A549 (cell line): Measurements from ENCODE around the gene SPCS3. TPM values are rescaled to one million over a fixed set of nuclear protein-coding genes. Genes with fewer than 3 reads are reported as not detected.

Source experiments
- ATAC-seq, 2 experiments: fragments of 200-7000 bp in 1 of 2; fragments of >200 bp in 1 of 2; cut with Nextera tagmentation in 1 of 2; cut with Tn5 transposase in 1 of 2; 3 replicates each; pipeline versions ENCODE4 v1.8.0 to v1.9.1; 2018 to 2020; ENCODE audit warnings: mild to moderate bottlenecking in 1 of 2, moderate library complexity in 1 of 2
- CTCF ChIA-PET: fragments of 300-600 bp; sonication (Branson Sonifier 250); formaldehyde crosslinking; extraction: SDS; loops from one replicate; lab custom pipeline; 2021; ENCODE audit warnings: antibody characterized with exemption, inconsistent platforms; lab: Yijun Ruan, JAX
- POLR2A ChIA-PET: fragments of 350-600 bp; formaldehyde crosslinking; extraction: SDS; loops from one replicate; lab custom pipeline; 2021; ENCODE audit warnings: antibody characterized with exemption, inconsistent platforms; lab: Yijun Ruan, JAX
- DNase-seq, 2 experiments: peaks; one replicate each; pipeline versions ENCODE4 v3.0.0 to v3.0.0-alpha.2; 2011 to 2016; ENCODE audit warnings: low read depth in 1 of 2, low spot score in 1 of 2
- FAIRE-seq: peaks from 2 replicates; lab custom pipeline; 2011; peaks lifted over from hg19 to GRCh38; lab: Jason Lieb, UNC
- H3K27ac ChIP-seq, 2 experiments: fragments of >200 bp; sonication (Bioruptor Twin); formaldehyde crosslinking; 3 replicates each; pipeline ENCODE4 v1.5.1; 2016 to 2017
- H3K4me1 ChIP-seq: fragments of >200 bp; sonication (Bioruptor Twin); formaldehyde crosslinking; 3 replicates; pipeline ENCODE4 v1.6.1; 2016
- H3K4me2 ChIP-seq: fragments of >200 bp; sonication (Bioruptor Twin); formaldehyde crosslinking; 3 replicates; pipeline ENCODE4 v1.6.1; 2016
- H3K4me3 ChIP-seq: fragments of >200 bp; sonication (Bioruptor Twin); formaldehyde crosslinking; 3 replicates; pipeline ENCODE4 v1.5.1; 2016
- H3K9me3 ChIP-seq: fragments of >200 bp; sonication (Bioruptor Twin); formaldehyde crosslinking; 3 replicates; pipeline ENCODE4 v1.6.1; 2016
- BCL3 ChIP-seq: fragments of >200 bp; sonication (Bioruptor Twin); formaldehyde crosslinking; IDR thresholded peaks from 3 replicates; pipeline ENCODE4 v1.6.1; 2016
- CHD2 ChIP-seq: fragments of 150-350 bp; IDR thresholded peaks from 2 replicates; pipeline ENCODE4 v1.6.1; 2014; ENCODE audit warnings: low read length; ENCODE audit not compliant: partially characterized antibody
- CTCF ChIP-seq: fragments of >200 bp; sonication (Bioruptor Twin); formaldehyde crosslinking; IDR thresholded peaks from 3 replicates; pipeline ENCODE4 v1.5.1; 2016
- E2F6 ChIP-seq: IDR thresholded peaks from 2 replicates; pipeline ENCODE4 v1.6.1; 2012; ENCODE audit warnings: low read depth, borderline replicate concordance
- ELK1 ChIP-seq: fragments of 150-350 bp; IDR thresholded peaks from 2 replicates; pipeline ENCODE4 v1.6.1; 2014; ENCODE audit warnings: low read depth, mild to moderate bottlenecking, low read length
- FOXS1 ChIP-seq: fragments of 250-450 bp; sonication (Bioruptor Pico); IDR thresholded peaks from 2 replicates; pipeline ENCODE4 v1.5.0; 2020; ENCODE audit warnings: mild to moderate bottlenecking, moderate library complexity
- HEYL ChIP-seq: fragments of 250-450 bp; sonication (Bioruptor Pico); IDR thresholded peaks from 2 replicates; pipeline ENCODE4 v1.8.0; 2021; ENCODE audit warnings: mild to moderate bottlenecking, moderate library complexity
- HOXA7 ChIP-seq: fragments of 250-450 bp; sonication (Bioruptor Pico); IDR thresholded peaks from 2 replicates; pipeline ENCODE4 v1.5.0; 2020; ENCODE audit warnings: mild to moderate bottlenecking, moderate library complexity
- HOXB13 ChIP-seq: fragments of 250-450 bp; sonication (Bioruptor Pico); IDR thresholded peaks from 2 replicates; pipeline ENCODE4 v1.5.0; 2020; ENCODE audit warnings: low read depth, mild to moderate bottlenecking, moderate library complexity
- JUNB ChIP-seq: fragments of >200 bp; sonication (Bioruptor Twin); formaldehyde crosslinking; IDR thresholded peaks from 2 replicates; pipeline ENCODE4 v1.6.1; 2016
- MAFK ChIP-seq: fragments of 450-650 bp; IDR thresholded peaks from 2 replicates; pipeline ENCODE4 v1.6.1; 2014; ENCODE audit not compliant: partially characterized antibody
- MAX ChIP-seq: IDR thresholded peaks from 2 replicates; pipeline ENCODE4 v1.6.1; 2012
- MAZ ChIP-seq: fragments of 150-350 bp; IDR thresholded peaks from 2 replicates; pipeline ENCODE4 v1.6.1; 2014; ENCODE audit warnings: antibody characterized with exemption, low read depth, low read length, borderline replicate concordance
- MYC ChIP-seq: IDR thresholded peaks from 2 replicates; pipeline ENCODE4 v1.6.1; 2012; ENCODE audit warnings: mild to moderate bottlenecking, inconsistent platforms, low read length, improper control_type of control experiment, borderline replicate concordance
- NPAS2 ChIP-seq: fragments of 250-450 bp; sonication (Bioruptor Pico); IDR thresholded peaks from 2 replicates; pipeline ENCODE4 v1.8.0; 2022; ENCODE audit warnings: mild to moderate bottlenecking, moderate library complexity, borderline replicate concordance
- POLR2A ChIP-seq: IDR thresholded peaks from 2 replicates; pipeline ENCODE4 v1.6.1; 2012; ENCODE audit warnings: mild to moderate bottlenecking, low read length
- RCOR1 ChIP-seq: fragments of 150-350 bp; IDR thresholded peaks from 2 replicates; pipeline ENCODE4 v1.6.1; 2014; ENCODE audit warnings: antibody characterized with exemption, low read length, low read depth
- SMC3 ChIP-seq: fragments of >200 bp; sonication (Bioruptor Twin); formaldehyde crosslinking; IDR thresholded peaks from 3 replicates; pipeline ENCODE4 v1.6.1; 2018; ENCODE audit warnings: inconsistent platforms
- SREBF2 ChIP-seq: fragments of 450-650 bp; IDR thresholded peaks from 2 replicates; pipeline ENCODE4 v1.6.1; 2014; ENCODE audit warnings: mild to moderate bottlenecking, moderate library complexity
- TFCP2L1 ChIP-seq: fragments of 250-450 bp; sonication (Bioruptor Pico); IDR thresholded peaks from 2 replicates; pipeline ENCODE4 v1.5.0; 2021; ENCODE audit warnings: mild to moderate bottlenecking
- USF2 ChIP-seq: fragments of 450-650 bp; IDR thresholded peaks from 2 replicates; pipeline ENCODE4 v1.6.1; 2014; ENCODE audit warnings: antibody characterized with exemption
- ZC3H11A ChIP-seq: fragments of 450-650 bp; IDR thresholded peaks from 2 replicates; pipeline ENCODE4 v1.6.1; 2014; ENCODE audit warnings: antibody characterized with exemption, mild to moderate bottlenecking
- ZNF302 ChIP-seq: fragments of 250-450 bp; sonication (Bioruptor Pico); IDR thresholded peaks from 2 replicates; pipeline ENCODE4 v1.9.0; 2021; ENCODE audit warnings: inconsistent platforms, mild to moderate bottlenecking, moderate library complexity
- ZSCAN20 ChIP-seq: fragments of 250-450 bp; sonication (Bioruptor Pico); IDR thresholded peaks from 2 replicates; pipeline ENCODE4 v1.8.0; 2022; ENCODE audit warnings: mild to moderate bottlenecking, moderate library complexity
- WGBS: methylation state at CpG from one replicate; pipeline ENCODE4 v1.1.6; 2017; ENCODE audit errors: missing lambda C conversion rate; 5-methylcytosine and 5-hydroxymethylcytosine counted together
- polyA plus RNA-seq, 4 experiments: library from polyadenylated mRNA; depleted of rRNA in 3 of 4; stranded (reverse); fragments of >200 nt; fragmentation: RNase III in 1 of 4; extraction: RNeasy Plus Mini Kit Qiagen cat#74134 plus additional on column Dnase treatment in 1 of 4; gene quantifications; 2 replicates in 3 of 4; 3 replicates in 1 of 4; pipeline ENCODE4 v1.2.3, GENCODE V29; 2011 to 2017

SPCS3 gene
- polyA plus RNA-seq, 2 of the 4 experiments (the other 2 are of a cell fraction): 33.2 to 44.5 TPM

GRCh38 chr4:176306837-176307665 is 12.7 kb upstream of the SPCS3 start:
- H3K4me3 ChIP-seq: no peak overlapping the region
- TF ChIP-seq JUNB (no peak), ZC3H11A (no peak), NPAS2 (CRISPR knock-in tag) (no peak), USF2 (no peak), FOXS1 (no peak), MYC (no peak), CHD2 (no peak), RCOR1 (no peak)
- FAIRE-seq (no peak), ATAC-seq (no peak; a peak in 1 of 6 replicates), DNase-seq (no peak)
- ChIA-PET CTCF (interaction anchor here (1.1 kb wide), 1 partner anchor 18 kb away, joined by 3 read pairs; no protein-coding TSS in a partner anchor), POLR2A (no interaction called here)
- WGBS: 94% methylated on average over 6 of the region's 6 CpGs
- H3K4me1 ChIP-seq: peaks cover 9% of the 10 kb centered on the region
- H3K4me2 ChIP-seq: no peak overlapping the region
- no peaks in the 10 kb centered on the region for H3K9me3 ChIP-seq
- H3K27ac ChIP-seq: no peak overlapping the region

GRCh38 chr4:176307666-176307930 is 12.2 kb upstream of the SPCS3 start:
- ATAC-seq (no peak; a peak in 1 of 6 replicates), FAIRE-seq (no peak), DNase-seq (no peak)
- Histone ChIP-seq H3K4me3 (no peak overlapping the region), H3K4me2 (no peak overlapping the region), H3K9me3 (no peaks in the 10 kb centered on the region), H3K4me1 (peaks cover 6% of the 10 kb centered on the region), H3K27ac (no peak overlapping the region)
- ChIA-PET POLR2A (no interaction called here), CTCF (no interaction called here)
- no peak for TF ChIP-seq ELK1
- no peak for TF ChIP-seq ZNF302 (CRISPR knock-in tag)
- TF ChIP-seq SMC3: no peak
- TF ChIP-seq TFCP2L1: no peak
- no peak for TF ChIP-seq HOXB13 (CRISPR knock-in tag)
- no peak for TF ChIP-seq MAX
- TF ChIP-seq HOXA7: no peak
- TF ChIP-seq E2F6: no peak
- TF ChIP-seq SREBF2: no peak
- no peak for TF ChIP-seq POLR2A
- TF ChIP-seq RCOR1: no peak
- TF ChIP-seq MAFK: no peak
- TF ChIP-seq HEYL: no peak
- no peak for TF ChIP-seq MAZ
- TF ChIP-seq CTCF: no peak
- TF ChIP-seq MYC: no peak
- no peak for TF ChIP-seq BCL3
- TF ChIP-seq ZSCAN20 (CRISPR knock-in tag): no peak
- 96% methylated on average over 3 of the region's 6 CpGs for WGBS
